Fibroblast of gingiva (primary cell): ENCODE measurements around the gene CAPN12.
A peak's percentile ranks its signal among the peaks of the same experiment; 100 is the strongest.

ENCODE experiments used
- DNase-seq: peaks from one replicate; pipeline ENCODE4 v3.0.0-alpha.2; 2011; ENCODE audit warnings: low read depth

Gene CAPN12

GRCh38 chr19:38710416-38710702 lies 33.9 kb downstream of the CAPN12 start:
- DNase-seq: no peak

- DNase-seq: no peak
These were observed 34.4 kb downstream of the CAPN12 start for GRCh38 chr19:38709671-38710415.

GRCh38 chr19:38709119-38709518 lies 35.2 kb downstream of the CAPN12 start:
- DNase-seq: no peak

- DNase-seq: no peak
These were observed 35.8 kb downstream of the CAPN12 start for GRCh38 chr19:38708413-38709024.

- no peak for DNase-seq
These were observed 36.7 kb downstream of the CAPN12 start for GRCh38 chr19:38707512-38708114.

- DNase-seq: no peak
These were observed 37.3 kb downstream of the CAPN12 start for GRCh38 chr19:38706792-38707511.

- no peak for DNase-seq
These were observed 38.9 kb downstream of the CAPN12 start for GRCh38 chr19:38705197-38706019.

GRCh38 chr19:38704488-38705026 lies 39.7 kb downstream of the CAPN12 start:
- DNase-seq: no peak

GRCh38 chr19:38703509-38703908 lies 40.8 kb downstream of the CAPN12 start:
- no peak for DNase-seq

GRCh38 chr19:38702278-38702677 lies 42.0 kb downstream of the CAPN12 start:
- no peak for DNase-seq

GRCh38 chr19:38701455-38702063 lies 42.7 kb downstream of the CAPN12 start:
- DNase-seq: peak; percentile 85

GRCh38 chr19:38700902-38701454 lies 43.3 kb downstream of the CAPN12 start:
- no peak for DNase-seq

- no peak for DNase-seq
These were observed 43.8 kb downstream of the CAPN12 start for GRCh38 chr19:38700350-38700901.

- DNase-seq: no peak
These were observed 44.5 kb downstream of the CAPN12 start for GRCh38 chr19:38699647-38700349.

- DNase-seq: no peak
These were observed 45.3 kb downstream of the CAPN12 start for GRCh38 chr19:38699027-38699346.

- DNase-seq: no peak
These were observed 45.8 kb downstream of the CAPN12 start for GRCh38 chr19:38698225-38699026.

- no peak for DNase-seq
These were observed 46.6 kb downstream of the CAPN12 start for GRCh38 chr19:38697641-38698071.

- no peak for DNase-seq
These were observed 47.1 kb downstream of the CAPN12 start for GRCh38 chr19:38697197-38697596.

- no peak for DNase-seq
These were observed 47.6 kb downstream of the CAPN12 start for GRCh38 chr19:38696729-38697055.
